ENCODE data around the gene TCF23. TPM values are rescaled to one million over a fixed set of nuclear protein-coding genes. Genes with fewer than 3 reads are reported as not detected.
"Not testable (repeated sequence)": the region's sequence is repeated elsewhere in the genome, so short reads cannot be mapped to it uniquely, and the experiment has no call there.

Gene TCF23
- total and polyA plus RNA-seq, 2 experiments from 2014 or later, result 0.03 to 0.07 TPM

DNA sequence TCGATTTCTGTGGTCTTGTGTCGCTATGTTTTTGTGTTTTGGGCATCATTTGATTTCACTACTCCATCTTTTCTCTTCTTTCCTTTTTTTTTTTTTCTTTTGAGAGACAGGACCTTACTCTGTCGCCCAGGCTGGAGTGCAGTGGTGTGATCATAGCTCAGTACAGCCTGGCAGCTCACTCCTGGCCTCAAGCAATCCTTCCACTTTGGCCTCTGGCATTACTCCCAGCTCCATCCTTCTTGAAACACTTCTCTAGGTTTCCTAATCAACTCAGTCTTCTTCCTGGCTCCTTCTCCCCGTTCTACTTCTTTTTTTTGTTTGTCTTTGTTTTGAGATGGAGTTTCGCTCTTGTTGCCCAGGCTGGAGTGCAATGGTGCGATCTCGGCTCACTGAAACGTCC is 26.5 kb downstream of the TCF23 start:
- Histone ChIP-seq H4K20me1 (replicated peaks; ENCODE audit: insufficient read depth) (no peaks in the 10 kb centered on the region), H3F3A (replicated peaks; ENCODE audit: low read depth) (no peaks in the 10 kb centered on the region), H3K9me2 (ENCODE audit: insufficient read depth) (no peaks in the 10 kb centered on the region), H3K4me3 (no peak overlapping the region), H2AFZ (peak overlapping the region; percentile 26; the same call in 1 of the 2 replicates), H3K27ac (ENCODE audit: low read depth) (no peak overlapping the region), H3K4me2 (no peak overlapping the region), H3K27me3 (ENCODE audit: insufficient read depth) (no peaks in the 10 kb centered on the region), H3K36me3 (ENCODE audit: insufficient read depth) (no peaks in the 10 kb centered on the region), H3K79me2 (replicated peaks; ENCODE audit: insufficient read depth) (no peaks in the 10 kb centered on the region), H3K4me1 (ENCODE audit: insufficient read depth) (no peaks in the 10 kb centered on the region)
- Mint-ChIP-seq H3K4me3 (no peak overlapping the region), H3K4me1 (peaks cover 3% of the 10 kb centered on the region; the same call in 1 of the 3 replicates), H3K27me3 (ENCODE audit: insufficient read depth, low read depth, poor library complexity) (no peaks in the 10 kb centered on the region), H3K27ac (no peak overlapping the region), H3K36me3 (ENCODE audit: low read depth) (no peaks in the 10 kb centered on the region), H3K9me3 (no peaks in the 10 kb centered on the region)
- ATAC-seq (no peak), DNase-seq (ENCODE audit: low spot score) (no peak)
- TF ChIP-seq EZH2 (IDR thresholded peaks at IDR 0.05; ENCODE audit: low read depth, unreplicated experiment) (no peak), ZNF462 (CRISPR knock-in tag; IDR thresholded peaks at IDR 0.05) (no peak), REST (IDR thresholded peaks at IDR 0.05; ENCODE audit: unreplicated experiment) (no peak), NANOG (IDR thresholded peaks at IDR 0.05; ENCODE audit: borderline replicate concordance) (no peak), POLR2AphosphoS5 (IDR thresholded peaks at IDR 0.05; ENCODE audit: low read depth) (no peak), CTCF (conservative IDR thresholded peaks at IDR 0.05; ENCODE audit: low read depth in 2 of 2) (no peak), STAT1 (IDR thresholded peaks at IDR 0.05; ENCODE audit: unreplicated experiment) (no peak)
- TF ChIP-seq, protein P1, sequence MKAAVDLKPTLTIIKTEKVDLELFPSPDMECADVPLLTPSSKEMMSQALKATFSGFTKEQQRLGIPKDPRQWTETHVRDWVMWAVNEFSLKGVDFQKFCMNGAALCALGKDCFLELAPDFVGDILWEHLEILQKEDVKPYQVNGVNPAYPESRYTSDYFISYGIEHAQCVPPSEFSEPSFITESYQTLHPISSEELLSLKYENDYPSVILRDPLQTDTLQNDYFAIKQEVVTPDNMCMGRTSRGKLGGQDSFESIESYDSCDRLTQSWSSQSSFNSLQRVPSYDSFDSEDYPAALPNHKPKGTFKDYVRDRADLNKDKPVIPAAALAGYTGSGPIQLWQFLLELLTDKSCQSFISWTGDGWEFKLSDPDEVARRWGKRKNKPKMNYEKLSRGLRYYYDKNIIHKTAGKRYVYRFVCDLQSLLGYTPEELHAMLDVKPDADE (IDR thresholded peaks at IDR 0.05), result no peak

DNA sequence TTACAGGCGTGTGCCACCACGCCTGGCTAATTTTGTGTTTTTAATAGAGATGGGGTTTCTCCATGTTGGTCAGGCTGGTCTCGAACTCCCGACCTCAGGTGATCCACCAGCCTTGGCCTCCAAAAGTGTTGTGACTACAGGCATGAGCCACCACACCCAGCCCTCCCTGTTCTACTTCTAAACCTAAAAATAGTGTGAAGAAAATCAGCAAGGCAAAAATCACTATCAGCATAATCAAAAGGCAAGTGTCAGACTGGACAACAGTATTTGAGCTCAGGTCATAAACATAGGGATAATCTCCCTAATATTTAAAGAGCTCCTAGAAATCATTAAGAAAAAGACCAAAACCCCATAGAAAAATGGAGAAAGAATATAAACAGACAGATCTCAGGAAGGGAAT is 27.0 kb downstream of the TCF23 start:
- H3K4me1 Mint-ChIP-seq; H3K4me3 ChIP-seq; H4K20me1 ChIP-seq (replicated peaks; ENCODE audit: insufficient read depth); H3K9me3 Mint-ChIP-seq; H3K27ac Mint-ChIP-seq; DNase-seq (ENCODE audit: low spot score); ATAC-seq; H2AFZ ChIP-seq; H3K27ac ChIP-seq (ENCODE audit: low read depth); H3K4me2 ChIP-seq; H3K27me3 Mint-ChIP-seq (ENCODE audit: insufficient read depth, low read depth, poor library complexity); H3K4me3 Mint-ChIP-seq; H3K36me3 ChIP-seq (ENCODE audit: insufficient read depth); H3F3A ChIP-seq (replicated peaks; ENCODE audit: low read depth); H3K9me2 ChIP-seq (ENCODE audit: insufficient read depth); H3K27me3 ChIP-seq (ENCODE audit: insufficient read depth); H3K4me1 ChIP-seq (ENCODE audit: insufficient read depth); H3K36me3 Mint-ChIP-seq (ENCODE audit: low read depth); H3K79me2 ChIP-seq (replicated peaks; ENCODE audit: insufficient read depth): not testable (repeated sequence)
